Erythroblast (primary cell): ENCODE data around the gene VSTM2L.

Source experiments
- GATA1 ChIP-seq: IDR thresholded peaks from 2 replicates; pipeline ENCODE4 v1.6.1; 2011; ENCODE audit warnings: low read depth, mild to moderate bottlenecking, control low read depth, low read length, moderate library complexity
- POLR2A ChIP-seq: IDR thresholded peaks from 2 replicates; pipeline ENCODE4 v1.6.1; 2011; ENCODE audit warnings: mild to moderate bottlenecking, low read length

DNA sequence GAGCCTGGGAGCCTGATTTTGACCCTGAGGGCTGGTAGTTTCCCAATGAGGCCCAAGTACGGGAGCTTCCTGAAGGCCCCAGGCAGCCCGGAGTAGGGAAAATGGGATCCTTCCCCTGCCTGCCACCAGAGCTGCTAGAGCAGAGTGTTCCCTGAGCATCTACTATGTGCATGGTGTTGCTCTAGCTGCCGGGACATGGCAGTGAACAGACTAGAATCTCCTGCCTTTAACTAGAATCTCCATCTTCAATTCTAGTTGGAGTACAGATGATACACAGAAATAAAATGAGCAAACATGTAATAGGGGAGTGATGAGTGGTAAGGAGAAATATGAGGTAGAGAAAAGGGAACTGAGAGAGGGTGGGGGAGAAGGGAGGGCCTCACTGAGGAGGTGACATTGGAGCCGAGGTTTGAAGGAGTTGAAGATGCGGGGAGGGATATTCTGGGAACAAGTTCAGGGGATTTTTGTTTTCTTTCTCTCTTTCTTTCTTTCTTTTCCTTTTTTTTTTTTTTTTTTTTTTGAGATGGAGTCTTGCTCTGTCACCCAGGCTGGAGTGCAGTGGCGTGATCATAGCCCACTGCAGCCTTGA lies 18.5 kb downstream of the VSTM2L start:
- TF ChIP-seq POLR2A, result no peak
- no peak for TF ChIP-seq GATA1
